Activated CD4-positive, alpha-beta T cell treated with anti-CD3 and anti-CD28 coated beads, Interleukin-10, Interleukin-2, amounts not matched to agents 100 ng/mL and 50 ng/mL, durations not matched to agents 16 hours and 8 hours (primary cell): ENCODE measurements around the gene PDE6A.

Source experiments
- DNase-seq: peaks from one replicate; pipeline ENCODE4 v3.0.0-alpha.2; 2020

PDE6A gene

DNA sequence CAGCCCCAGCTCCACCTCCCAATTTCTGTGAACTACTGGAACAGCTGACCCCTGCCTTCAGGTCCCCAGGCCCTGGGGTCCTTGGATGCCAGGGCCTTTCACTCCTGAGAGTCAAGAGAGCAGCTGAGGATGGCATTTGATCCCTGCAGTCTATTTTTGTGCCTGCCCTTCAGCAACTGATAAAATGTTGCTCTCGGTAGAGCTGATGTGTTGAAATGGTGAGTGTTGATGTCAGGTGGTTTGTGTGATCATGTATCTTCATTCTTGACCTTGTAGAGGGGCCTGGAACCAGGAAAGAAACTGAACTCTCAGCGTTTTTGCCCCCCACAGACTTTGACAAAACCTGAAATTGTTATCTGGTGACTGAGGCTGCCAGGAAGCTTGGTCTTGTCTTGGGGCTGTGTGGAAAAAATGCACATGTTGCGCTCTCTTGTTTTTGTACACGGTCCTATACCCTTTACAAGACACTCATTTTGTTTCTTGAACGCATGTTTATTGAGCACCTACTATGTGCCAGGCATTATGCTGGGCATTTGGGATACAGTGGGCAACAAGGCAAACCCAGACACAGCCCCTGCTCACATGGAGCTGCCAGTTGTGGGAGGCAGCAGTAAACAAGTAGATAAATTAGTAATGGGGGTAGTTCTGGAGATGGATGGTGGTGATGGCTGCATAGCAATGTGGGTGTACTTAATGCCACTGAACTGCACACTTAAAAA is 136.2 kb downstream of the PDE6A start:
- no peak for DNase-seq
